Measurements from ENCODE around the gene DENR. TPM values are rescaled to one million over a fixed set of nuclear protein-coding genes. Genes with fewer than 3 reads are reported as not detected.
"Not testable (repeated sequence)": the region's sequence is repeated elsewhere in the genome, so short reads cannot be mapped to it uniquely, and the experiment has no call there.

Gene DENR
- total and polyA plus RNA-seq, 2 of the 13 experiments (the other 11 are each of a cell fraction or from before 2014, with no cell fraction given) = 30.0 to 59.1 TPM

- H3K27ac ChIP-seq (ENCODE audit: extremely low read length, insufficient read depth, low read length); H2AFZ ChIP-seq (ENCODE audit: low read length); POLR2A ChIA-PET; H3K9me3 ChIP-seq (ENCODE audit: low read length); in situ Hi-C loops (cut with HindIII; ENCODE audit: extremely low pct_ligation_motif_present, low pct_unique_long_range_greater_than_20kb); CTCF ChIA-PET (ENCODE audit: low intra/inter-chr PET ratio, low total read pairs); H3K27me3 ChIP-seq (ENCODE audit: control insufficient read depth in 1 of 2, insufficient read depth in 2 of 2, low read length in 2 of 2); intact Hi-C loops (cut with micrococcal nuclease; ENCODE audit: unreplicated experiment); H3K36me3 ChIP-seq (replicated peaks in 1 of 2; ENCODE audit: control insufficient read depth in 1 of 2, insufficient read depth in 2 of 2, low read length in 2 of 2); FAIRE-seq; H3K79me2 ChIP-seq (ENCODE audit: insufficient read depth, low read length); H4K20me1 ChIP-seq (ENCODE audit: insufficient read depth, low read length); BruUV-seq (replicated peaks): not testable (repeated sequence)
- peak within 1 kb of the TSS in 1 of 3 experiments; percentile 52; a peak in 1 of 6 replicates for H3K4me3 ChIP-seq (replicated peaks in 1 of 3; ENCODE audit: insufficient read depth in 1 of 3, low read depth in 2 of 3, low read length in 3 of 3)
- H3K9ac ChIP-seq (ENCODE audit: insufficient read depth, low read depth, low read length) = peak within 1 kb of the TSS; percentile 25; the same call in 1 of the 2 replicates
- H3K4me2 ChIP-seq (ENCODE audit: low read depth, low read length) = peak within 1 kb of the TSS; percentile 63
- WGBS (ENCODE audit: low lambda C conversion rate) = 12% methylated on average over 8 of the region's 10 CpGs
- peaks cover 34% of the 10 kb centered on the region for H3K4me1 ChIP-seq (ENCODE audit: insufficient read depth, low read length)
- peak; percentile 74 for ATAC-seq
- TF ChIP-seq DRAP1 (CRISPR knock-in tag; IDR thresholded peaks at IDR 0.05) (peak; percentile 27; the same call in 1 of the 2 replicates), CEBPB (IDR thresholded peaks at IDR 0.05; ENCODE audit: borderline replicate concordance, low read depth, low read length) (peak; percentile 34; the same call in 1 of the 2 replicates), SAP130 (CRISPR knock-in tag; IDR thresholded peaks at IDR 0.05; ENCODE audit: low read depth) (peak; percentile 43; the same call in 1 of the 2 replicates)
- DNase-seq (ENCODE audit: low spot score) = peak; percentile 36
These were observed 36.0 kb upstream of the DENR start, which contains the start of gene HCAR3 for GRCh38 chr12:122716658-122717057. TSS of gene HCAR3 (minus strand) at chr12:122716811. CDS start at chr12:122716737, 74 bp downstream.

GRCh38 chr12:122721057-122721545 lies 31.5 kb upstream of the DENR start:
- no peak overlapping the region for H3K9ac ChIP-seq (ENCODE audit: insufficient read depth, low read depth, low read length)
- in situ Hi-C loops (cut with HindIII; ENCODE audit: extremely low pct_ligation_motif_present, low pct_unique_long_range_greater_than_20kb) = no loop called here
- H4K20me1 ChIP-seq (ENCODE audit: insufficient read depth, low read length) = no peaks in the 10 kb centered on the region
- peak overlapping the region; percentile 81 for H3K27ac ChIP-seq (ENCODE audit: extremely low read length, insufficient read depth, low read length)
- intact Hi-C loops (cut with micrococcal nuclease; ENCODE audit: unreplicated experiment) = loop anchor here (10.0 kb wide), 1 partner anchor 46 kb away; no protein-coding TSS in a partner anchor
- no peaks in the 10 kb centered on the region for H3K79me2 ChIP-seq (ENCODE audit: insufficient read depth, low read length)
- H3K9me3 ChIP-seq (ENCODE audit: low read length) = no peaks in the 10 kb centered on the region
- DNase-seq (ENCODE audit: low spot score) = peak; percentile 75
- peaks cover 62% of the 10 kb centered on the region for H3K4me1 ChIP-seq (ENCODE audit: insufficient read depth, low read length)
- ChIA-PET CTCF (ENCODE audit: low intra/inter-chr PET ratio, low total read pairs) (no interaction called here), POLR2A (interaction anchor here (0.9 to 1.5 kb wide), 2 partner anchors 9 to 42 kb away, joined by 3 to 4 read pairs; partner anchors contain the start of gene HCAR1)
- no peaks in the 10 kb centered on the region for H3K36me3 ChIP-seq (replicated peaks in 1 of 2; ENCODE audit: control insufficient read depth in 1 of 2, insufficient read depth in 2 of 2, low read length in 2 of 2)
- peak overlapping the region in 1 of 3 experiments; percentile 46; a peak in 1 of 6 replicates for H3K4me3 ChIP-seq (replicated peaks in 1 of 3; ENCODE audit: insufficient read depth in 1 of 3, low read depth in 2 of 3, low read length in 3 of 3)
- no TSS peak for BruUV-seq (replicated peaks)
- H3K4me2 ChIP-seq (ENCODE audit: low read depth, low read length) = peak overlapping the region; percentile 66
- WGBS (ENCODE audit: low lambda C conversion rate) = 16% methylated on average over 11 of the region's 11 CpGs
- H3K27me3 ChIP-seq (ENCODE audit: control insufficient read depth in 1 of 2, insufficient read depth in 2 of 2, low read length in 2 of 2) = no peaks in the 10 kb centered on the region
- H2AFZ ChIP-seq (ENCODE audit: low read length) = no peak overlapping the region
- peak; percentile 92 for FAIRE-seq
- ATAC-seq = peak; percentile 77
- TF ChIP-seq SALL1 (CRISPR knock-in tag; IDR thresholded peaks at IDR 0.05) (peak; percentile 81), ZNF121 (CRISPR knock-in tag; IDR thresholded peaks at IDR 0.05) (no peak), EZH2 (conservative IDR thresholded peaks at IDR 0.05; ENCODE audit: low read depth, low read length) (no peak), TOPORS (CRISPR knock-in tag; IDR thresholded peaks at IDR 0.05) (no peak), SKIL (CRISPR knock-in tag; IDR thresholded peaks at IDR 0.05; ENCODE audit: borderline replicate concordance) (no peak), ZMAT5 (CRISPR knock-in tag; IDR thresholded peaks at IDR 0.05; ENCODE audit: borderline replicate concordance, low read depth) (no peak)
- TF ChIP-seq, protein P1, sequence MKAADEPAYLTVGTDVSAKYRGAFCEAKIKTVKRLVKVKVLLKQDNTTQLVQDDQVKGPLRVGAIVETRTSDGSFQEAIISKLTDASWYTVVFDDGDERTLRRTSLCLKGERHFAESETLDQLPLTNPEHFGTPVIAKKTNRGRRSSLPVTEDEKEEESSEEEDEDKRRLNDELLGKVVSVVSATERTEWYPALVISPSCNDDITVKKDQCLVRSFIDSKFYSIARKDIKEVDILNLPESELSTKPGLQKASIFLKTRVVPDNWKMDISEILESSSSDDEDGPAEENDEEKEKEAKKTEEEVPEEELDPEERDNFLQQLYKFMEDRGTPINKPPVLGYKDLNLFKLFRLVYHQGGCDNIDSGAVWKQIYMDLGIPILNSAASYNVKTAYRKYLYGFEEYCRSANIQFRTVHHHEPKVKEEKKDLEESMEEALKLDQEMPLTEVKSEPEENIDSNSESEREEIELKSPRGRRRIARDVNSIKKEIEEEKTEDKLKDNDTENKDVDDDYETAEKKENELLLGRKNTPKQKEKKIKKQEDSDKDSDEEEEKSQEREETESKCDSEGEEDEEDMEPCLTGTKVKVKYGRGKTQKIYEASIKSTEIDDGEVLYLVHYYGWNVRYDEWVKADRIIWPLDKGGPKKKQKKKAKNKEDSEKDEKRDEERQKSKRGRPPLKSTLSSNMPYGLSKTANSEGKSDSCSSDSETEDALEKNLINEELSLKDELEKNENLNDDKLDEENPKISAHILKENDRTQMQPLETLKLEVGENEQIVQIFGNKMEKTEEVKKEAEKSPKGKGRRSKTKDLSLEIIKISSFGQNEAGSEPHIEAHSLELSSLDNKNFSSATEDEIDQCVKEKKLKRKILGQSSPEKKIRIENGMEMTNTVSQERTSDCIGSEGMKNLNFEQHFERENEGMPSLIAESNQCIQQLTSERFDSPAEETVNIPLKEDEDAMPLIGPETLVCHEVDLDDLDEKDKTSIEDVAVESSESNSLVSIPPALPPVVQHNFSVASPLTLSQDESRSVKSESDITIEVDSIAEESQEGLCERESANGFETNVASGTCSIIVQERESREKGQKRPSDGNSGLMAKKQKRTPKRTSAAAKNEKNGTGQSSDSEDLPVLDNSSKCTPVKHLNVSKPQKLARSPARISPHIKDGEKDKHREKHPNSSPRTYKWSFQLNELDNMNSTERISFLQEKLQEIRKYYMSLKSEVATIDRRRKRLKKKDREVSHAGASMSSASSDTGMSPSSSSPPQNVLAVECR (CRISPR knock-in tag; IDR thresholded peaks at IDR 0.05; ENCODE audit: borderline replicate concordance) = no peak
